B cell (primary cell): Measurements from ENCODE around the gene COQ6. TPM values are rescaled to one million over a fixed set of nuclear protein-coding genes. Genes with fewer than 3 reads are reported as not detected.

ENCODE experiments used
- ATAC-seq: fragments of 200-7000 bp; cut with Tn5 transposase; one replicate; pipeline ENCODE4 v1.10.0; 2021; ENCODE audit warnings: low read depth, mild to moderate bottlenecking, moderate number of reproducible peaks, moderate library complexity
- CTCF ChIA-PET: fragments of 350-600 bp; sonication (Branson Sonifier 250); formaldehyde crosslinking; loops from one replicate; lab custom pipeline; 2021; ENCODE audit warnings: antibody characterized with exemption, inconsistent platforms; lab: Charles Lee
- POLR2A ChIA-PET: fragments of 350-600 bp; sonication (Branson Sonifier 250); formaldehyde crosslinking; loops from one replicate; lab custom pipeline; 2021; ENCODE audit warnings: antibody characterized with exemption; lab: Charles Lee
- DNase-seq: peaks from one replicate; pipeline ENCODE4 v3.0.0; 2013
- H2AFZ ChIP-seq: 2 replicates; pipeline ENCODE4 v1.6.1; 2012; ENCODE audit warnings: mild to moderate bottlenecking, low read depth, low read length; ENCODE audit not compliant: insufficient read depth, poor library complexity, severe bottlenecking
- H3K27ac ChIP-seq, 2 donors: 1 replicate in 1 of 2; 2 replicates in 1 of 2; pipeline ENCODE4 v1.5.1; 2012 to 2013; ENCODE audit warnings: low read length in 2 of 2, mild to moderate bottlenecking in 2 of 2, moderate library complexity in 1 of 2
- H3K27me3 ChIP-seq, 4 experiments: fragments of 200-600 bp in 1 of 4; sonication (generic) in 1 of 4; replicated peaks in 1 of 4; 1 replicate in 2 of 4; 2 replicates in 2 of 4; pipeline versions ENCODE4 v1.6.1 to v1.7.0; 2013 to 2016; ENCODE audit warnings: low read length in 3 of 4, mild to moderate bottlenecking in 2 of 4, mixed read lengths in 1 of 4, moderate library complexity in 1 of 4; ENCODE audit not compliant: insufficient read depth in 4 of 4, control insufficient read depth in 3 of 4; ENCODE audit errors: control extremely low read depth in 1 of 4
- H3K36me3 ChIP-seq, 2 experiments: replicated peaks in 1 of 2; 1 replicate in 1 of 2; 2 replicates in 1 of 2; pipeline versions ENCODE4 v1.6.1 to v1.7.1; 2013; ENCODE audit warnings: low read length in 1 of 2; ENCODE audit not compliant: insufficient read depth in 2 of 2, control insufficient read depth in 1 of 2; ENCODE audit errors: control extremely low read depth in 1 of 2, extremely low read depth in 1 of 2
- H3K4me1 ChIP-seq, 2 donors: fragments of 200-600 bp in 1 of 2; sonication (generic) in 1 of 2; 1 replicate in 1 of 2; 2 replicates in 1 of 2; pipeline versions ENCODE4 v1.5.1 to v1.6.1; 2013 to 2017; ENCODE audit warnings: low read length in 2 of 2; ENCODE audit not compliant: control insufficient read depth in 2 of 2, insufficient read depth in 2 of 2
- H3K4me2 ChIP-seq: replicated peaks from 2 replicates; pipeline ENCODE3; 2012; ENCODE audit warnings: mild to moderate bottlenecking, low read depth, low read length; ENCODE audit not compliant: poor library complexity, severe bottlenecking
- H3K4me3 ChIP-seq, 5 experiments: fragments of 200-600 bp in 1 of 5; sonication (generic) in 1 of 5; 1 replicate in 3 of 5; 2 replicates in 2 of 5; pipeline versions ENCODE4 v1.5.1 to v1.7.0; 2011 to 2016; ENCODE audit warnings: low read length in 4 of 5, mild to moderate bottlenecking in 4 of 5, low read depth in 2 of 5, control low read depth in 1 of 5, moderate library complexity in 1 of 5; ENCODE audit not compliant: insufficient read depth in 1 of 5; ENCODE audit errors: control extremely low read depth in 1 of 5, extremely low read depth in 1 of 5
- H3K79me2 ChIP-seq: fragments of 200-600 bp; sonication (generic); one replicate; pipeline ENCODE4 v1.6.0; 2016; ENCODE audit warnings: low read length; ENCODE audit not compliant: control insufficient read depth, insufficient read depth
- H3K9ac ChIP-seq: fragments of 200-600 bp; sonication (generic); 2 replicates; pipeline ENCODE4 v1.6.1; 2017; ENCODE audit warnings: mild to moderate bottlenecking, low read length, moderate library complexity
- H3K9me3 ChIP-seq, 3 donors: one replicate each; pipeline versions ENCODE4 v1.6.1 to v1.7.1; 2013; ENCODE audit warnings: low read length in 2 of 3; ENCODE audit not compliant: control insufficient read depth in 2 of 3, insufficient read depth in 1 of 3; ENCODE audit errors: control extremely low read depth in 1 of 3
- H4K20me1 ChIP-seq: 2 replicates; pipeline ENCODE4 v1.6.0; 2012; ENCODE audit warnings: mild to moderate bottlenecking, low read length; ENCODE audit not compliant: insufficient read depth, control insufficient read depth, poor library complexity, severe bottlenecking
- H3K27ac Mint-ChIP-seq: one replicate; pipeline ENCODE4 v1.8.0; 2021; ENCODE audit warnings: mixed read lengths
- H3K27me3 Mint-ChIP-seq: one replicate; pipeline ENCODE4 v1.8.0; 2021; ENCODE audit warnings: mixed read lengths
- H3K4me1 Mint-ChIP-seq: one replicate; pipeline ENCODE4 v1.8.0; 2021; ENCODE audit warnings: mixed read lengths
- H3K4me3 Mint-ChIP-seq: one replicate; pipeline ENCODE4 v1.8.0; 2021; ENCODE audit warnings: mixed read lengths
- H3K9me3 Mint-ChIP-seq: one replicate; pipeline ENCODE4 v1.8.0; 2022; ENCODE audit warnings: mixed read lengths; ENCODE audit not compliant: insufficient read depth
- CTCF ChIP-seq: fragments of 200-600 bp; IDR thresholded peaks from one replicate; pipeline ENCODE4 v1.8.0; 2022; ENCODE audit warnings: antibody characterized with exemption, mild to moderate bottlenecking
- EZH2 ChIP-seq: IDR thresholded peaks from 2 replicates; pipeline ENCODE4 v1.6.1; 2012; ENCODE audit warnings: borderline replicate concordance, low read depth, mild to moderate bottlenecking, moderate library complexity, low read length; ENCODE audit not compliant: insufficient read depth, poor library complexity, severe bottlenecking
- WGBS: methylation state at CpG from one replicate; pipeline ENCODE4 v1.1.5; 2013; ENCODE audit warnings: missing lambda C conversion rate; ENCODE audit not compliant: insufficient coverage; 5-methylcytosine and 5-hydroxymethylcytosine counted together
- intact Hi-C: fragments of 100-400 bp; cut with micrococcal nuclease; formaldehyde crosslinking; loops from one replicate; pipeline ENCODE4 v1.10.0; 2022
- polyA plus RNA-seq: library from polyadenylated mRNA; depleted of rRNA; stranded (reverse); fragments of >200 nt; gene quantifications from 2 replicates; pipeline ENCODE4 v1.2.3, GENCODE V29; 2012
- total RNA-seq, 2 donors: library from RNA; stranded (reverse); fragments of 120-200 nt in 1 of 2; gene quantifications; 1 replicate in 1 of 2; 2 replicates in 1 of 2; pipeline versions ENCODE4 v1.2.3 to v1.2.4, GENCODE V29; 2013 to 2022

COQ6 gene
- total and polyA plus RNA-seq, 2 donors (not counting 1 experiment from before 2014, with no cell fraction given) = 38.2 to 38.4 TPM

GRCh38 chr14:73997108-73997943, 47.2 kb downstream of the COQ6 start:
- Mint-ChIP-seq H3K27ac (no peak overlapping the region), H3K9me3 (no peaks in the 10 kb centered on the region), H3K4me1 (peaks cover 2% of the 10 kb centered on the region), H3K4me3 (no peak overlapping the region), H3K27me3 (no peaks in the 10 kb centered on the region)
- no peak for TF ChIP-seq CTCF
- TF ChIP-seq EZH2 = no peak
- H3K4me2 ChIP-seq = no peak overlapping the region
- no CpG with 5 or more reads among the region's 1 CpG for WGBS
- no peak overlapping the region for H3K9ac ChIP-seq
- POLR2A ChIA-PET = no interaction called here
- H3K4me1 ChIP-seq = no peaks in the 10 kb centered on the region
- no peaks in the 10 kb centered on the region for H3K9me3 ChIP-seq
- peaks cover 0 to 9% of the 10 kb centered on the region in 2 experiments for H3K36me3 ChIP-seq
- H3K27me3 ChIP-seq = no peaks in the 10 kb centered on the region
- no peak overlapping the region for H2AFZ ChIP-seq
- H3K4me3 ChIP-seq = no peak overlapping the region
- no peak for ATAC-seq
- CTCF ChIA-PET = no interaction called here
- intact Hi-C loops = no loop called here
- no peak for DNase-seq
- H4K20me1 ChIP-seq = no peaks in the 10 kb centered on the region
- H3K27ac ChIP-seq = no peak overlapping the region
- H3K79me2 ChIP-seq = no peaks in the 10 kb centered on the region

GRCh38 chr14:73997944-73998447, 47.9 kb downstream of the COQ6 start:
- no peak overlapping the region for H3K4me2 ChIP-seq
- H3K4me1 ChIP-seq = no peaks in the 10 kb centered on the region
- H2AFZ ChIP-seq = no peak overlapping the region
- no peak overlapping the region for H3K9ac ChIP-seq
- no peak overlapping the region for H3K4me3 ChIP-seq
- H4K20me1 ChIP-seq = no peaks in the 10 kb centered on the region
- no peaks in the 10 kb centered on the region for H3K9me3 ChIP-seq
- peaks cover 2% of the 10 kb centered on the region for H3K4me1 Mint-ChIP-seq
- no peaks in the 10 kb centered on the region for H3K27me3 ChIP-seq
- H3K27ac Mint-ChIP-seq = no peak overlapping the region
- intact Hi-C loops = no loop called here
- ChIA-PET POLR2A (no interaction called here), CTCF (no interaction called here)
- whole genome bisulfite sequencing = 97% methylated on average over 7 of the region's 7 CpGs
- no peaks in the 10 kb centered on the region for H3K27me3 Mint-ChIP-seq
- H3K79me2 ChIP-seq = no peaks in the 10 kb centered on the region
- no peak overlapping the region for H3K27ac ChIP-seq
- ATAC-seq (no peak), DNase-seq (no peak)
- H3K9me3 Mint-ChIP-seq = no peaks in the 10 kb centered on the region
- H3K36me3 ChIP-seq = peaks cover 0 to 9% of the 10 kb centered on the region in 2 experiments
- H3K4me3 Mint-ChIP-seq = no peak overlapping the region
- no peak for TF ChIP-seq CTCF
- no peak for TF ChIP-seq EZH2
